Measurements from ENCODE around the gene CLASP1.
"Not testable (repeated sequence)": the region's sequence is repeated elsewhere in the genome, so short reads cannot be mapped to it uniquely, and the experiment has no call there.

CLASP1 gene

DNA sequence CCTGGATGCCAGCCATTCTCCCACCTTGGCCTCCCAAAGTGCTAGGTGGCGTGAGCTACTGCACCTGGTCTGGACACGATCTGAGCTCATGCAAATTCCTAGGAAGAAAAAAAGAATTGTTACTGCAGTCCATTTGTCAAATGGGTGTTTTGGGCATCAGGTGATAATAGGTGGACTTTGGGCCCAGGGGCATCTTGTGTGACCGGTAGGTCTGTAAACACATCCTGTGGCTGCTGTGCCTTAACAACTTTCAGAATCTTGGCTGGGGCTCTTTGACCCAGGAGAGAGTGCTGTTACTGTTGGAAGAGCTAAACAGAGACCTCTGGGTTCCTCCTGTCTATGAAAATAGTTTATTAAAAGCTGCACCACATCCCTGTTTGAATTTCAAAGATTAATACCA lies 329.3 kb downstream of the CLASP1 start:
- DNase-seq (ENCODE audit: low spot score) = no peak

DNA sequence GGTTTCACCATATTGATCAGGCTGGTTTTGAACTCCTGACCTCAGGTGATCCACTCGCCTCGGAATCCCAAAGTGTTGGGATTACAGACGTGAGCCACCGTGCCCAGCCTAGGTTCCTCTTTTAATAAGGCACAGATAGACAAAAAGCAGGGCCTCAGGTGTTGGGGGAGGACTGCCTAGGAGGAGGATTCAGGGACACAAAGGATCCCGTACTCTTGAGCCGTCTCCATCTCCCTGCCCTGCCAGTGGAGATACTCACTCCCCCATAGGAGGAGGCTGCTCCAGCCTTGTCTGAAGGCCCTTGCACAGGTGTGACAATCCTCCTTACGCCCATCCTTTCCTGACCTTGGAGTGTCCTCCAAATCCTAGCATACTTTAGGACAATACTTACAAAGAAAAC lies 332.3 kb downstream of the CLASP1 start:
- no peak for DNase-seq (ENCODE audit: low spot score)

GRCh38 chr2:121313701-121314100 lies 335.6 kb downstream of the CLASP1 start:
- not testable (repeated sequence) for DNase-seq (ENCODE audit: low spot score)

DNA sequence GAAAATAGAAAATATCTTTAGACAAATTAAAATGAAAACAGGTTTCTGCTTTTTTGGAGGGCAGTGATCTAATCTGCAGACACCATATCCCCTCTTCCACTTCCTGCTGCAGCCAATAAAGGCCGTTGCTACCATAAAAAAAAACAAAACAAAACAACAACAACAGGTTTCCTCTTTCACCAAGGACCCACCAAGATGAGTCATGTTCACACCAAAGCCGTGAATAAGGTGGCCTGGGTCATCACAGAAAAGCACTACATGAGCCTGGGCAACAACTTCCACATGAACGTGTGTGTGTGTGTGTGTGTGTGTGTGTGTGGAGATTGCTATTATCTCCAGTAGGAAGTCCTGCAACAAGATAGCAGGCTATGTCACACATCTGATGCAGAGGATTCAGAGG lies 339.5 kb downstream of the CLASP1 start:
- DNase-seq (ENCODE audit: low spot score) = peak; percentile 81

DNA sequence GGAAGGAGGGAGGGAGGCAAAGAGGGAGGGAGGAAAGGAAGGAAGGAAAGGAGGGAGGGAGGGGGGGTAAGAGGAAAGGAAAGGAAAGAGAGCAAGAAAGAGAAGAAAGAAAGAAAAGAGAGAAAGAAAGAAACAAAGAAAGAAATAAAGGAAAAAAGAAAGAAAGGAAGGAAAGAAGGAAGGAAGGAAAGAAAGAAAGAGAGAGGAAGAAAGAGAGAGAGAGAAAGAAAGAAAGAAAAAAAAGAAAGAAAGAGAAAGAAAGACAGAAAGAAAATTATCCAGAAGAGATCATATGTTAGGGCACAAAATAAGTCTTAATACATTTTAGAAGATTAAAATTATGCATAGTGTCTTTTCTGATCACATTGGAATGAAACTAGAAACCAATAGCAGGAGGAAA lies 339.9 kb downstream of the CLASP1 start:
- no peak for DNase-seq (ENCODE audit: low spot score)

DNA sequence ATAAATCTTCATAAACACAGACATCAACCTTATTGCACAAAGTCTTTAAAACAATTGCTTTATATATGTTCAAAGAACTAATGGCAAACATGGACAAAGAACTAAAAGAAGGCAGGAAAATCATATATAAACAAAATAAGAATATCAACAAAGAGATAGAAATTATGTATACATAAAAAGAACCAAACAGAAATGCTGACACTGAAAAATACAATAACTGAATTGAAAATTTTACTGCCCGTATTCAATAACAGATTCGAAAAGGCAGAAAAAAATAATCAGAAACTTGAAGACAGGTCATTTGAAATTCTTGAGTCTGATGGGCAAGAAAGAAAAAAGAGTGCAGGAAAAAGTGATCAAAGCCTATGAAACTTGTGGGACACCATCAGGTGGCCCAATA lies 342.2 kb downstream of the CLASP1 start:
- no peak for DNase-seq (ENCODE audit: low spot score)

DNA sequence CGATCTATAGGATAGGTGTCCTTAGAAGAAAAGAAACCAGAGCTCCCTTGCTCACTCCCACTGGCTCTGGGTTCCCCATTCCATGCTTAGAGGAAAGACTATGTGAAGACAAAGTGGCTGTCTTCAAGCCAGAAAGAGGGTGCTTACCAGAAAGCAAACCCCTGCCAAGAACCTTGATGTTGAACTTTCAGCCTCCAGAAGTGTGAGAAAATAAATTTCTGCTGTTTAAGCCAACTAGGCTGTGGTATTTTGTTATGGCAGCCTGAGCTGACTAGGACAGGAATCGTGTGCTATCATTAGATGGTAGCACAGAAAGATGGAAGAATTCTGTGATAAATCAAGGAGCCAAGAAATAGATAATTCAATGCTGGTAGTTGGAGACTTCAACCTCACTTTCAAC lies 344.3 kb downstream of the CLASP1 start:
- DNase-seq (ENCODE audit: low spot score) = no peak

DNA sequence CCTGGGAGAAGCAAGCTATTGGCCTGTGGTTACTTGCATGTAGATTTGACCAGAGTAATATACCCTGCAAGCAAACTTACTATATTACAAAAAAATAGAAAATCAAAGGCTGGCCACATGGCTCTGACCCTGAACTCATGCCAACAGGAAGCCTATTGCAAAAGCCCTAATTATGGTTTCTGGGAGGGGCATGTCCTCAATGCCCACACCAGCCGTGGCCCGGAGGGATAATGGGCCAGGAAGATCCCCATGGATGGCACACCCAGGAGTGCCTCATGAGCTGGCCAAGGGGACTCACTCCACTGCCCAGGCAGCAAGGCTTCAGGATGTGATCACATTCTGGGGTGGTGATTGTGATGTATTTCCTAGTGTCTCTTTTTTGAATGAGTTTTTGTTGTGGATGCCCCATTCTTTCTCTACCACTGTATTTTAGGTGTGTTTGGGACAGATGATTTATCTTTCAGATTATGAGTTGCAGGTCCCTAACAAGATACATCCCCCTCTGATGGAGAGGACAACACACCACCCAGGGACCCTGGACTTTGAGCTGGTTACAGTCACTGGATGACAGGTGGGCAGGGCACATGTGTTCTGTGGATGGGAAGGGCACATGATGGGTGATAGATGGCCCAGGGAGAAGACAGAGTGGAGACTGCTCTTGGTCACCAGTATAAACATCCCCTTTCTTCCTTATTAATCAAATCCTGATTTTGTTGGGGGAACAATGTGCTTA lies 345.6 kb downstream of the CLASP1 start:
- DNase-seq (ENCODE audit: low spot score) = no peak

- DNase-seq (ENCODE audit: low spot score) = not testable (repeated sequence)
These were observed 348.1 kb downstream of the CLASP1 start for GRCh38 chr2:121301190-121301589.

DNA sequence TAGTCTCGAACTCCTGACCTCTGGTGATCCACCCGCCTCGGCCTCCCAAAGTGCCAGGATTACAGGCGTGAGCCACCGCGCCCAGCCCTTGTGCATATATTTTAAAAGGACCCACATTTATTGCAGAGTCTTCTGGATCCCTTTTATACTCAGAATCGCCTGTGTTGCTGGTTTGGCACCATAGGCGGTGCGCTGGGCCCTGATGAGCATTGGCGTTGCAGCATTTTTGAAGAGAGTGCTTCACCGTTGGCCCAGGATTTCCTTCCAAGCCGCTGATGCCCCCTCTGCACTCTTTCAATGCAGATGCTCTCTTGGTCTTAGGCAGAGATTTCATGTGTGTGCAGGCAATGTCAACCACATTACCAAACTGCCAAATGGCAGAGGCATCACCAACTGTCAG lies 350.8 kb downstream of the CLASP1 start:
- no peak for DNase-seq (ENCODE audit: low spot score)

- DNase-seq (ENCODE audit: low spot score) = not testable (repeated sequence)
These were observed 351.4 kb downstream of the CLASP1 start for GRCh38 chr2:121297866-121298265.

DNA sequence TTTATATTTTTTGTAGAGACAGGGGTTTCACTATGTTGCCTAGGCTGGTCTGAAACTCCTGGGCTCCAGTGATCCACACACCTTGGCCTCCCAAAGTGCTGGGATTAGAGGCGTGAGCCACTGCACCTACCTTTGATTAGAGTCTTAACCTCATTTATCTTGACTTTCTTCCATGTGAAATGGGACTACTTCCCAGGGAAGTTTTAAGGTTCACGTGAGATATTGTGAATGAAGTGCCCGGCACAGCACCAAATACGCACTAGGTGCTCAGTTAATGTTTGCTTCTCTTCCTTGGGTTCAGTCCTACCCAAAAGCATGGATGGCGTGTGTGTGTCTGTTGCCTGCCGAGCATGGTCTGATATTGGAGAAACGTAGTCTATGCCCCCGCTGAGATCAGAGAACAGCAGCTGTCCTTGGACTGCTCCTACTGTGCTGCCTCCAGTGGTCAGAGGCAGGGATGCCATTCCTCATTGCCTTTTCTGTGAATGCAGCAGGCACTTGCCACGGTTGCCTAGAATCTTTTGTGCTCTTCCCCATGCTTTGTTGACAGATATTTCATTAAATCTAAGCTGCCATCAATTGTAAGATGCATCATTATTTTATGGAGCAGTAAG lies 351.9 kb downstream of the CLASP1 start:
- peak; percentile 59 for DNase-seq (ENCODE audit: low spot score)

DNA sequence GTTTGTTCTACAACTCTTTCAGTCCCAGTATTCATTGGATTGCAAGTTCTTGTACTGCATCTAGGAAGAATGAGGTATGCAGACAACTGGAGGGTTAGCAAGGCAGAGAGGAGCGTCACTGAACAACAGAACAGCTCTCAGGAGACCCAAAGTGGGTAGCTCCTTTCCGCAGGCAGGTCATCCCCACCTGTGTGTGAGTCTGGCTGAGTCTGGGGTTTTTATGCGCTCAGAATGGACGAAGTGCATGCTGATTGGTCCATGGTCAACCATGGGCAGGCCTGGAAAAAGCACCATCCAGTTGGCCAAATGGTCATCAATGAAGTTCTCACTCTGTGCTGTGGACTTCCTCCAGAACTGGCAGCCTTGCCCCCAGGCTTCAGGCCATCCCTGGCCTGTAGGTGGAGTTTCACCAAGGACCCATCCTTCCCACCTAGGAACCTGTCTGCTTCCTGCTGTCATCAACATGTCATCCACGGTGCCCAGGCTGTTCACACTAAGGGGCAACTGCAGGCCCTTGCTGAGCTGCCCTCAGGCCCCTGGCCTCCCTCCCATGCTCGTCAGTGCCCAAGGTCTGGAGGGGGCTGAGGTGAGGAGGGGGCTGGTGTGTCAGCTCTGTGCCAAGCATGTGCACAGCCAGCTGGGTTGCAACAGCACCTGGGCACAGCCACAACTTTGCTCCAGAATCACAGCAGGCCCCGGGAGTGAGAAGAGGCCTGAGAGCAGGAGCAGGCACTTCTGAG lies 353.2 kb downstream of the CLASP1 start:
- DNase-seq (ENCODE audit: low spot score) = no peak

DNA sequence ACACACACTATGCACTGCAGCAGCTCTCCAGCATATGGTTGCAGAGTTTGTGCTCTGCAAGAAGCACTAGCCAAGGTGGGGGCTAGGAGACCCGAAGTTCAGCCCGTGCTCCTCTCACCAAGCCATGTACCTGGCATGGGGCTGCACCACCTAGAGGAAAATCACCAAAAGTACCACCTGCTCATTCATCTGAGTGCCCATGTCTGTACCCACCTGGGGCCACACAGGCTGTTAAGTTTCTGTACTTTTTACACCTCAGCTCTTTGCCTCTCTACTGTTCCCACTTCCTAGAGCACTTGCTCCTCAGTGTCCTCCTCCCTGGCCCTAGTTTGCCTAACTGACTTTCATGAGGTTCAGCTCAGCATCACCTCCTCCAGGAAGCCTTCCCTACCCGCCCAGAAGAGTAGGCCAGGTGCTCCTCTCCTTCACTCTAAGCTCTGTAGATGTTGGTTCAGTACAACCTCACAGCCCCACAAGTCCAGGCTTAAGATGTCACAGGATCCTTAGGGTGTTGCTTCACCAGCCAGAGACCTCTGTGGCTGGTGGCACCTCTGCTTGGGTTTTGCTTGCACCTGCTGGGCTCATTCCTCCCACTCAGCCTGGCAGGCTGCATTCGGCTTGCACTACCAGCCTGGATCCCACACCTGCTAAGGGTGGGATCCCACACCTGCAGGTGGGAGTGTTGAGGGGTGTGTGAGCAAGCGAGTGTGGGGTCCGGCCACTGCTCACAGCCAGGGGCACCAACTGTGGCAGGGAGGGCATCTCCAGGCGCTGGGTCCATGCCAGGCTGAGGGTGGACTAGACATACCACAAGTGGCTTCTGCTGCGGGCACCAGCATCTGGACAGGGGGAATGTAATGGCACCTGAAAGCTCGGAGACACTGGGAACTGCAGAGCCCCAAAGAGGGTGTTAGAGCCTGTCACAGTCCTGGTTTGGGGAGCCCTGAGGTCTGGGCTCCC lies 354.1 kb downstream of the CLASP1 start:
- no peak for DNase-seq (ENCODE audit: low spot score)

- no peak for DNase-seq (ENCODE audit: low spot score)
These were observed 355.6 kb downstream of the CLASP1 start for GRCh38 chr2:121293450-121294325.

GRCh38 chr2:121291251-121291580 lies 358.0 kb downstream of the CLASP1 start:
- DNase-seq (ENCODE audit: low spot score) = no peak

DNA sequence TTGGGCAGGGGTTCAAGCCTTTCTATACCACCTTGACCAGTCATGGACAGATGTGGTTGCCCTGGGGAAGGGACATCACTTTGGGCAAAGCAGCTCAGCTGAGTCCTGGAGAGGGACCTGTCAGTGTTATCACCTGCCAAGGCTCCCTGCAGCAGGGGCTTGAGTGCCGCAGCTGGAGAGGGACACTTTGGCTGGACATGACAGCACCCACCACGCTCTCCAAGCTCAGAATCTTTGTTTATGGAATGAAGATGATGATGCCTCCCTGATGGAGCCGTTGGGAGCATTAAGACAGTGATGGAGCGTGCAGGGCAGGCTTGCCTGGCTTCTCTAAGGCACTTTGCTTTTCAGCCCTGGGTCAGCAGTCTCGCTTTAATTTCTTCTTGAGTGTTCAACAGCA lies 360.0 kb downstream of the CLASP1 start:
- DNase-seq (ENCODE audit: low spot score) = no peak

DNA sequence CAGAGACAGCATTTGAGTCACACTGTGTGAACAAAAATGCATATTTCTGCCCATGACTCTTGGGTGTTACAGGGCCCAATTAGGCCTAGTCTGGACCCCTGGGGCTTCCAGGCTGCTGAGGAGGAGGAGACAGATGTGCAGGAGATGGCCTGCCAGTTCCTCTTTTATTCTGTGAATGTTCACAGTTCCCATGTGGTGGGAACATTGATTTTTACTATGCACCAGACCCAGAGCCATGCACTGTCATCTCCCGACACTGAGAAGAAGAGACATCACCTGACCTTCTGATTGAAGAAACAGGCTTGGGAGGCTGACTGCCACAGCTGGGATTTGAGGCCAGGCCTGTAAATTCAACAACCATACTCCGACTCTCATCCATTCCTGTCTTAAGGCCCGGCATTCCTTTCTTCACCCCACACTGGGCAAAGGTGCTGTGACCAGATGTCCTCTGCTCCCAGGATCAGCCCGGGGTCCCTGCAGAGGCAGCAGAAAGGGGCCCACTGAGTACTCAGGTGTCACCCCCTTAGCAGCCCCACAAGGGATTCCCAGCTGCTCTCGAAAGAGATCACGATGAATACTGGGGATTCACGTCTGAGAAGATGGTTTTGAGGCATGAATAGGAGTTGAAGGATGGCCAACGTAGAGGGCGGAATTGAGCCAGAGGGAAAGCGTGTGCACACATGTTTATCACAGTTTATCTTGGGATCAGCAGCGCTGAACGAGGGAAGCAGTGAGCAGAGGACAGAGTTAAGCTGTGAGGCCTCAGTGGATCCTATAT lies 360.6 kb downstream of the CLASP1 start:
- no peak for DNase-seq (ENCODE audit: low spot score)

- no peak for DNase-seq (ENCODE audit: low spot score)
These were observed 361.3 kb downstream of the CLASP1 start for GRCh38 chr2:121287956-121288355.

Data from SW480 (cell line).